GM21423 (cell line): ENCODE results near the gene TNNC1.

Source experiments
- ATAC-seq: cut with Tn5 transposase; IDR thresholded peaks from one replicate; pipeline ENCODE4 v1.9.1; 2021; ENCODE audit warnings: mild to moderate bottlenecking, moderate library complexity; ENCODE audit not compliant: unreplicated experiment

The TNNC1 gene

DNA sequence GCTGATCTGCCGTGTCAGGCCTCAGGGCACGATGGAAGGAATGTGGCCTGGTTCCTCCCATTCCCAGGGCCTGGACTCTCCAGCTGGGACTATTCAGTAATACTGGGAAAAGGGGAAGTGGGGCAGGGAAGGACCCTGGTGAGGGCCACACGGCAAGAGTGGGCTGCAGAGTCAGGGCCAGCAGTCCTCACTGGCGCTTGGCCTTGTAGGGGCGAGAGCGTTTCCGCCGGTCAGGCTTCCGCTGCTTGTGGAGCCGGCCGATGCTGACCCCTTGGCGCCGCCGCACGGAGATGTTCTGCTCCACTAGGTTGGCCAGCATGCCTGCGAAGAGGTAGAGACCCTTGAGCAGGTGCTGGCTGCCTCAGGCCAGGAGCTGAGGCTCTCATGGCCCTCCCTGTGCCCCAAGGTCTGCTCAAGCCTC, 51.7 kb downstream of the TNNC1 start:
- no peak for ATAC-seq

DNA sequence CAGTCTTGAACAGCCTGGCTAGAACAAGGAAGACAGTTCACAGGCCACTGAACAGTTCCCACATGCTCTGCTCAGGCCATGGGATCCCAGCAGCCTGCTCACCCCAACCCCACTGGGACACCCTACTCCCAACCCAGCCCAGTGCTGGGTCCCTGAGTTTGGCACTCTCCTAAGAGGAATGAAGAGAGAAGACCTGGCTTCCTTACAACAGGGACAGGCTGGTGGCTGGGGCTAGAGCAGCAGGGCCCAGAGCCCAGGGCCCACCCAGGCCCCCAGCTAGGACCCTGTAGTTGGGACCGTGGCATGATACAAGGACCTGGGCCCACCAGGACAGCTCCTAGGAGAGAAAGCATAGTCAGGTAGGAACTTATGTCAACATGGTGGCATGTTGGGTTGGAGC, 52.3 kb downstream of the TNNC1 start:
- no peak for ATAC-seq
